Prostate gland (tissue), 2 donors: ENCODE measurements around the gene BET1.

ENCODE experiments used
- POLR2A ChIP-seq: fragments of 450-650 bp; IDR thresholded peaks from one replicate; pipeline ENCODE4 v1.6.1; 2016; ENCODE audit warnings: antibody characterized with exemption, mild to moderate bottlenecking
- TF ChIP-seq, protein P1 (sequence below), 4 experiments: fragments of 200-600 bp in 2 of 4; fragments of 450-650 bp in 2 of 4; sonication (generic) in 2 of 4; IDR thresholded peaks; 1 replicate in 3 of 4; 2 replicates in 1 of 4; pipeline ENCODE4 v1.5.1; 2016 to 2019; ENCODE audit warnings: antibody characterized with exemption in 4 of 4, mild to moderate bottlenecking in 2 of 4, moderate library complexity in 2 of 4

DNA sequence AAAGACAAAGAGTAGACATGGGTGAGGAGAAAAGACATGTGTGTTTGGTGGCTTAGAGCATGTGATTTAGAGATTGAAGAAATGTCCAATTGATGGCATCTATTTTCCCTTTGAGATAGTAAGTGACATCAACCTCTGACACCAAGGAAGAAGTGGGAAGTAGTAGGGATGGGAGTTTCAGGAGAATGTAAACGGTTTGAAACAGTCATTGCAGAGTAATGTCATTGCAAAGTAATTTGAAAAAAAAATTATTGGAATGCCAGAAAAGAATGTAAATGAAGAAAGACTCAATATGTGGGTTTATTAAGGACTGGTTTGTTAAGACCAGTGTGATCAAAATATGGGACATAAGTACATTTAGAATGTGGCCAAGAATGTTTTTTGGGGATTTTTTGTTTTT is 56.0 kb downstream of the BET1 start:
- TF ChIP-seq, protein P1, sequence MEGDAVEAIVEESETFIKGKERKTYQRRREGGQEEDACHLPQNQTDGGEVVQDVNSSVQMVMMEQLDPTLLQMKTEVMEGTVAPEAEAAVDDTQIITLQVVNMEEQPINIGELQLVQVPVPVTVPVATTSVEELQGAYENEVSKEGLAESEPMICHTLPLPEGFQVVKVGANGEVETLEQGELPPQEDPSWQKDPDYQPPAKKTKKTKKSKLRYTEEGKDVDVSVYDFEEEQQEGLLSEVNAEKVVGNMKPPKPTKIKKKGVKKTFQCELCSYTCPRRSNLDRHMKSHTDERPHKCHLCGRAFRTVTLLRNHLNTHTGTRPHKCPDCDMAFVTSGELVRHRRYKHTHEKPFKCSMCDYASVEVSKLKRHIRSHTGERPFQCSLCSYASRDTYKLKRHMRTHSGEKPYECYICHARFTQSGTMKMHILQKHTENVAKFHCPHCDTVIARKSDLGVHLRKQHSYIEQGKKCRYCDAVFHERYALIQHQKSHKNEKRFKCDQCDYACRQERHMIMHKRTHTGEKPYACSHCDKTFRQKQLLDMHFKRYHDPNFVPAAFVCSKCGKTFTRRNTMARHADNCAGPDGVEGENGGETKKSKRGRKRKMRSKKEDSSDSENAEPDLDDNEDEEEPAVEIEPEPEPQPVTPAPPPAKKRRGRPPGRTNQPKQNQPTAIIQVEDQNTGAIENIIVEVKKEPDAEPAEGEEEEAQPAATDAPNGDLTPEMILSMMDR (IDR thresholded peaks at IDR 0.05): no peak
- TF ChIP-seq POLR2A: no peak
